NCI-H1436 treated with DMSO at 0.1 percent for 48 hours (cell line): ENCODE measurements around the gene TGM3.
"Not testable (repeated sequence)": the region's sequence is repeated elsewhere in the genome, so short reads cannot be mapped to it uniquely, and the experiment has no call there.

Source experiments
- DNase-seq: peaks from one replicate; lab custom pipeline; 2025; lab: John Stamatoyannopoulos, UW

The TGM3 gene, protein sequence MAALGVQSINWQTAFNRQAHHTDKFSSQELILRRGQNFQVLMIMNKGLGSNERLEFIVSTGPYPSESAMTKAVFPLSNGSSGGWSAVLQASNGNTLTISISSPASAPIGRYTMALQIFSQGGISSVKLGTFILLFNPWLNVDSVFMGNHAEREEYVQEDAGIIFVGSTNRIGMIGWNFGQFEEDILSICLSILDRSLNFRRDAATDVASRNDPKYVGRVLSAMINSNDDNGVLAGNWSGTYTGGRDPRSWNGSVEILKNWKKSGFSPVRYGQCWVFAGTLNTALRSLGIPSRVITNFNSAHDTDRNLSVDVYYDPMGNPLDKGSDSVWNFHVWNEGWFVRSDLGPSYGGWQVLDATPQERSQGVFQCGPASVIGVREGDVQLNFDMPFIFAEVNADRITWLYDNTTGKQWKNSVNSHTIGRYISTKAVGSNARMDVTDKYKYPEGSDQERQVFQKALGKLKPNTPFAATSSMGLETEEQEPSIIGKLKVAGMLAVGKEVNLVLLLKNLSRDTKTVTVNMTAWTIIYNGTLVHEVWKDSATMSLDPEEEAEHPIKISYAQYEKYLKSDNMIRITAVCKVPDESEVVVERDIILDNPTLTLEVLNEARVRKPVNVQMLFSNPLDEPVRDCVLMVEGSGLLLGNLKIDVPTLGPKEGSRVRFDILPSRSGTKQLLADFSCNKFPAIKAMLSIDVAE

DNA sequence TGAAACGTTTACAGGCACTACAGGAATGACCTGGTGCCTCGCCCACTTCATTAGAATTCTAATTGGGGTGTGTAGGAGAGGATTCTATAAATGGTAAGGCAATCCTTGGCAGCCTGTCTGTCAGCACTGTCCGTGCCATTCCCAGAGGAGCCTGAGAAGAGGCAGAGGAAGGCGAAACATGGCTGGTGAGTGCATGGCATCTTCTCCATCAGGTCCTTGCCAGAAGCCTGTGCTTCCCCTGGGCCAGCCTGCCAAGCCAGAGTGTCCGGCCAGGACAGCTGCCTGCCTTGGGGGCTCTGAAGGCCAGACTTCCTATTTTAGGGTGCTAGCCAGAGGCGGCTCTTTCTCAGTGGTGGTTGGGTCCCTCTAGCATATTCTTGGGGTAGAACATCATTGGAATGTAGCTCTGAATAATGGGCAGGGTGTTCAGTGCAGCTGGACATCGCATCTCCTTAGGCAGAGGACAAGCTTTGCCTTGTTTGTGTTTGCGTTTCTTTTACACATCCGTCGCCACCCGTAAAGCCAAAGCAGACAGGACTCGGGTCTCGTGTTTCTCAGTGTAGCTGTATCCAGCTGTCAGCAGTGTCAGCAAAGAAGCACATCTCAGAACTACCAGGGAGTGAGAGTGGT lies at the start of gene TGM3:
Gene TGM3 (plus strand): TSS at position 116 of the 630 bp plus-strand sequence. CDS start 63 bp downstream, at position 179.
- no peak for DNase-seq

GRCh38 chr20:2246069-2246491 lies 49.7 kb upstream of the TGM3 start:
- DNase-seq: no peak

- DNase-seq: no peak
These were observed 47.0 kb upstream of the TGM3 start for GRCh38 chr20:2248837-2249236.

DNA sequence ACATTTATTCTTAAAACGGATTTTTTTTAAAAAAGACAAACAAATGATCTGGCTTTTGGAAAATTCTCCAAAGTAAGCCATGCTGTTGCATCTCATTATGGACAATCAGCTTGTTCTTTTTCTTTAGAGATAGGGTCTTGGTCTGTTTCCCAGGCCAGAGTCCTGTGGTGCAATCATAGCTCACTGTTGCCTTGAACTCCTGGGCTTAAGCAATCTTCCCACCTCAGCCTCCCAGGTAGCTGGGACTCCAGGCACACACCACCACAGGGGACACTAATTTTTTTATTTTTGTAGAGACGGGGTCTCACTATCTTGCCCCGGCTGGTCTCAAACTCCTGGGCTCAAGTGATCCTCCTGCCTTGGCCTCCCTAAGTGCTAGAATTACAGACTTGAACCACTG lies 45.9 kb upstream of the TGM3 start:
- DNase-seq: no peak

GRCh38 chr20:2252419-2252997 lies 43.3 kb upstream of the TGM3 start:
- DNase-seq: no peak

DNA sequence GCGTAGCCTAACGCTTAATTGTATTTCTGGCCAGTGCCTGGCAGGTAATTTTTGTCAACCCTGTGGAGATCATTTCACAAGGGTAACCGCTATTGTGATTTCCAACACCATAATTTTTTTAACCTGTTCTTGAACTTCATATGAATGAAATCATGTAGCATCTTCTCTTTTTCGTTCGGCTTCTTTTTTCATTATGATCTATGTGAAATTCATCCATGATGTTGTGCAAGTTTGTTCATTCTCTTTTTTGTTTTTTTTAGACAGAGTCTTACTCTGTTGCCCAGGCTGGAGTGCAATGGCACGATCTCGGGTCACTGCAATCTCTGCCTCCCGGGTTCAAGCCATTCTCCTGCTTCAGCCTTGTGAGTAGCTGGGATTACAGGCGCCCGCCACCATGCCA lies 42.5 kb upstream of the TGM3 start:
- DNase-seq: no peak

- DNase-seq: no peak
These were observed 41.5 kb upstream of the TGM3 start for GRCh38 chr20:2254333-2254732.

DNA sequence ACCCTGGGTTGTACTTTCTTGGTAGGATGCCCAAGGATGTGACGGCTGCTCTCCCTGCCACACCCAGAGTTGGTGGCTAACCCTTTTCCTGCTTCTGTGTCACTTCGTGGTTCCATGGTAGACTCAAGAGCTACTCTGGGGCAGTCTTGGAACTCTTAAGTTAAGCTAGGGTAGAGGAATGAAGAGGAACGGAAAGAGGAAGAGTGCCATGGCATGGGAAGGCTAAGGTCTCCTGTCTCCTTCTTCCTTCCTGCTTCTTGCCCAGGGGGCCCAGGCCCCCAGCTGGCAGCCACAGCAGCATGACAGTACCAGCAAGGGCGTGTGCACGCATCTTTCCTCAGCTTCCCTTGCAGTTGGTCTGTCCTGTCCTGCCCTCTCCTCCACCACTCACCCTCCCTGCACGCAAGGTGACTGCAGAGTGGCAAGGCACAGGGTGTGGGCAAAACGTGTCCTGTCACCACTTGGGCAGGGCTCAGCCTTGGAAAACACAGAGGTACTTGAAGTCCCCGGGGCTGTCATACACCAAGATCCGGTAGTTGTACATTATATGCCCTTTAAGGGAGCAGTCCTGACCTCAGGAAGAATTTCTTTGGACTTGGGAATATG lies 39.8 kb upstream of the TGM3 start:
- DNase-seq: no peak

DNA sequence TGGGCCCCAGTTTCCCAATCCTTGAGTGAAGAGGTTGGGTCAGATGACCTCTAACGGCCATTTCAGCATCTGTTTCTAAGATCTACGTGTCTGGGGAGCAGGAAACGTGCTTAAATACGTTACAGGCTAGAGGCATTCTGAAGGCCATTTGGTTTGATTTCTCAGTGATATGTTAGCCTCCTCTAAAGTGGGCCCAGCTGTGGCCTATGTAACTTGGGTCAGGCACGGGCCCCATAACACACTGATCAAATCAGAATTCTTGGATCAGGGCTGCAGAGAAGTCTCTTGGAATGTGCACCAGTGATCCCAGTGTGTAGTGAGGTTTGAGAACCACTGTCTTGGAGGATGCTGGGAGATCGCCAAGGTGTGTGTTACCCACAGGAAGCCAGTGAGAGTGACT lies 36.1 kb upstream of the TGM3 start:
- DNase-seq: no peak

DNA sequence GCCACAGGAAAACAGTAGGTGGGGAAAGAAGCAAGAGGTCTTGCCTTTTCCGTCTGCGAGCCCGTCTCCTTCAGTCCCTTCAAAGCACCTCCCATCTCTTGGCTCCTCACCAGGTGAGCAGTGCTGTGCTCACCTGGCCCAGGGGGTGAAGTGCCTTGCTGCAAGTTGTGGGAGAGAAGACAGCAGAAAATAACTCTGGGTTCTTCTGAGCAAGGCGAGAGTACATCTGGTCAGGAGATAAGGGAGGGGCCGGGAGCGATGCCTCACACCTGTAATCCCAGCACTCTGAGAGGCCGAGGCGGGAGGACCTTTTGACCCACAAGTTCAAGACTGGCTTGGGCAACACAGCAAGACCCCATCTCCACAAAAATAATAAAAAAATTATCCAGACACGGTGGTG lies 35.6 kb upstream of the TGM3 start:
- no peak for DNase-seq

- DNase-seq: no peak
These were observed 34.7 kb upstream of the TGM3 start for GRCh38 chr20:2261046-2261485.

DNA sequence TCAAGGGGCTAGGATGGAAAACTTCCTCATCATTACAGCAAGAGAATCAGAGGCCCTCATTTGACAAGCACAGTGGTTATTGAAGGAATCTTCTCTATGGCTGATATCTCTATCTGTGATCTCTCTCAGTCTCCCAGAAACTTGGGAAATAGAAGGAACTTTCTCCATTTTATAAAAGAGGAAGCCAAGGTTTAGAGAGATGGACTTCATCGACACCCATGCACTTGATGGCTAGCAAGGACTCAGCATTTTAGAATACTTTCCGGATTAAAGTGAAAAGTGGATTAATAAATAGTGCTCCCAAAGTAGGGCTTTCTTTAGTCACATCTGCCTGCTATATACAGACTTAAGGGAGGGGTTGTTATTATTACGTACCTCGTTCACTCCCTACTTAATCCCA lies 34.2 kb upstream of the TGM3 start:
- no peak for DNase-seq

GRCh38 chr20:2264118-2264517 lies 31.7 kb upstream of the TGM3 start:
- DNase-seq: no peak

DNA sequence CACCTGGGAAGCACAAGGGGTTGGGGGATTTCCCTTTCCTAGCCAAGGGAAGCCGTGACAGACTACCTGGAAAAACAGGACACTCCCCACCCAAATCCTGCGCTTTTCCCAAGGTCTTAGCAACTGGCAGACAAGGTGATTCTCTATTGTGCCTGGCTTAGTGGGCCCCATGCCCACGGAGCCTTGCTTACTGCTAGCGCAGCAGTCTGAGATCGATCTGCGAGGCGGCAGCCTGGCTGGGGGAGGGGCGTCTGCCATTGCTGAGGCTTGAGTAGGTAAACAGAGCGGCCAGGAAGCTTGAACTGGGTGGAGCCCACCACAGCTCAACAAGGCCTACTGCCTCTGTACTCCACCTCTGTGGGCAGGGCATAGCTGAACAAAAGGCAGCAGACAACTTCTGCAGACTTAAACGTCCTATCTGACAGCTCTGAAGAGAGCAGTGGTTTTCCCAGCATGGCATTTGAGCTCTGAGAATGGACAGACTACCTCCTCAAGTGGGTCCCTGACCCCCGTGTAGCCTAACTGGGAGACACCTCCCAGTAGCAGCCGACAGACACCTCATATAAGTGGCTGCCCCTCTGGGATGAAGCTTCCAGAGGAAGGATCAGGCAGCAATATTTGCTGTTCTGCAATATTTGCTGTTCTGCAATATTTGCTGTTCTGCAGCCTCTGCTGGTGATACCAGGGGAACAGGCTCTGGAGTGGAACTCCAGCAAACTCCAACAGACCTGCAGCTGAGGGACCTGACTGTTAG lies 31.0 kb upstream of the TGM3 start:
- DNase-seq: not testable (repeated sequence)

GRCh38 chr20:2273634-2274302 lies 22.0 kb upstream of the TGM3 start:
- no peak for DNase-seq

GRCh38 chr20:2276015-2276414 lies 19.8 kb upstream of the TGM3 start:
- no peak for DNase-seq

DNA sequence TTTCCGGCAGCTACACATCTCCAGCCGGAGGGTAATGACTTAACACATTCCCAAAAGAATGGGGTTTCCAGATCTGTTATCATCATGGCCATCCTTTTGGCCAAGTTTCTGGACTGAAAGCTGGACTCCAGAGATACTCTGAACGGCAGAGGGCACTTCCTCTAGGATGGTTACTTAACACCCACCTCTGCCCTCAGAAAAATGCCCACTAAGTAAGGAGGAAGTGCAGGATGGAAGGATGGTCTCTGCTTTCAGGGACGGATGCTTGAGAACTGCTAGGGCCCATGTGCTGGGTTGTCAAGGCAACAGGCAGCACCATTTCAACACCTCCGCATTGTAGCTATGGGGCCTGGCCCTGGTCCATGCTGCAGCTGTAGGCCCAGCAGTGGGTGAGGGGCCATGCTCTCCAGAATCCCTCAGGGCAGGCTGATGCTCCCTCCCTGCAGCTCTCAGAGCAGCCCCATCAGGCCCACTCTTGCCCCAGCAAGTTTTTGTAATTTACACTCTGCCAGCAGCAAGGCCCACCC lies 16.5 kb upstream of the TGM3 start:
- no peak for DNase-seq

GRCh38 chr20:2280082-2280481 lies 15.7 kb upstream of the TGM3 start:
- no peak for DNase-seq

- no peak for DNase-seq
These were observed 14.2 kb upstream of the TGM3 start for GRCh38 chr20:2281563-2281962.

DNA sequence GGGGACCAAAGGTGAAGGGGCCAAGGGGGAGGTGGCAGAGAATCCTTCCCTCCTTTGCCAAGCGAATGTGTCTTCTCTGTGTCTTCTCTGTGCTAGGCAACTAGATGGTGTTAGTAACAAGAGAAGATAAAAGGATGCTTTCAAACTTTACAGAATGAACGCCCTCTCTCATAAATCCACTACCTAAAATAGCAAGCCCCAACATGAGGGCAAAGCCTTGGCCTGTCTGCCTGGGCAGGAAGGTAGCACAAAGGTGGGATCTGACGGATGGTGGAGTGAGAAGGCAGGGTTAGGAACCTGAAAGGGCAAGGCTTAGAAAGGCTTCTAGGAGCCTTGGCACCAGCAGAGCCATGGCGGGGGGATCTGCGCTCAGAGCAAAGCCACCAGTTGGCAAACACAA lies 13.6 kb upstream of the TGM3 start:
- DNase-seq: no peak
